Prostate gland (tissue), 2 donors: ENCODE results near the gene TSTD1.

Experiments used
- CTCF ChIP-seq, 4 experiments: fragments of 200-600 bp in 2 of 4; fragments of 450-650 bp in 2 of 4; sonication (generic) in 2 of 4; IDR thresholded peaks; 1 replicate in 3 of 4; 2 replicates in 1 of 4; pipeline ENCODE4 v1.5.1; 2016 to 2019; ENCODE audit warnings: antibody characterized with exemption in 4 of 4, mild to moderate bottlenecking in 2 of 4, moderate library complexity in 2 of 4
- POLR2AphosphoS5 ChIP-seq: sonication (generic); formaldehyde crosslinking; IDR thresholded peaks from one replicate; pipeline ENCODE4 v1.6.1; 2017; ENCODE audit warnings: antibody characterized with exemption

GRCh38 chr1:161012420-161012819 is 26.3 kb downstream of the TSTD1 start:
- TF ChIP-seq CTCF (IDR thresholded peaks at IDR 0.05), result no peak
- no peak for TF ChIP-seq POLR2AphosphoS5
